ENCODE results near the gene PTCHD1.
A peak's percentile ranks its signal among the peaks of the same experiment; 100 is the strongest.

The PTCHD1 gene

GRCh38 chrX:23334848-23335599 lies at the start of gene PTCHD1:
PTCHD1 (plus strand) TSS chrX:23334849; CDS start chrX:23334876, 27 bp downstream.
- H3K4me3 ChIP-seq (ENCODE audit: low read length) = peak within 1 kb of the TSS; percentile 23
- TF ChIP-seq CTCF (conservative IDR thresholded peaks at IDR 0.05; ENCODE audit: low read depth, low read length) = no peak
- no peak for DNase-seq (ENCODE audit: low read depth)

DNA sequence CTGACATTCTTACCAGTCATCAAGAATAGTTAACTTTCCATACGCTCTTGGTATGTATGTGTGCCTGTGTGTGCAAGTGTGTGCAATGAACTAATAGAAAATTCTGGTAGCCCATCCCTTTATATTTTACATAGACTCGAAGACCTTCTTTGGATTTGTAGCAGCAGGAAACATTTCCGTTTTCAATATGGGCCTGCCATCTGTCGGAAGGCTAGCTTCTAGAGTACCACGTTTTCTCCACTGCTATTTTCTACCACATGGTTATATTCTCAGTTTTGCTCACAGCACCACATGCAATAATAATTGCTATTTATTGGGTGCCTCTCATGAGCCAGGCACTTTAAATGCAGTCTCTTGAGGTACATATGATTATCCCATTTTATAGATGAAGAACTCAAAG lies 47.9 kb upstream of the PTCHD1 start:
- no peak for TF ChIP-seq CTCF (conservative IDR thresholded peaks at IDR 0.05; ENCODE audit: low read depth, low read length)
- no peak for DNase-seq (ENCODE audit: low read depth)
- no peak overlapping the region for H3K4me3 ChIP-seq (ENCODE audit: low read length)

DNA sequence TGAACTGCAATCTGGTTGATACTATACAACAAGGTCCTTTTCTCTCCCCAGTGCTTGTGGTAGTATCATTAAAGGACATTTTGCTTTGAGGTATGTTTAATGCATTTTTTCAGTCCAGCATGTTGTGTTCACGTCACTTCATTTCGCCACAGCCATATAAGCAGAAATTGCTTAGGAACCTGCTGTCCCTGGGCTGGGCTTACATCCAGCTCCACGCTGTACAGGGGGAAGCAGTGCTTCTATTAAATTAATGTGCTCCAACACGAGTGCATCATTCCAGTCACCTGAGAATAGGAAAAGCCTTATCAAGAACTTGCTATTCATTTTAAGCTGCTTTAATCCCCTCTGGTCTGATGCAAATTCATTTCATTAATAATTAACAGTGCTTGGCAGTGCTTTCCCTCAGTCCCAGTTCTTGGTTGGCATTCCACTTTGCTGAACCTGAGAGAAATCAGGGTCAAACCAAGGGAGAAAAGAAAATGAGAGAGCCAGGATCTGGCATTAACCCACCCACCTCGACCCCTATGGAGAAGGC lies 47.4 kb upstream of the PTCHD1 start:
- TF ChIP-seq CTCF (conservative IDR thresholded peaks at IDR 0.05; ENCODE audit: low read depth, low read length) = no peak
- peak; percentile 63 for DNase-seq (ENCODE audit: low read depth)
- H3K4me3 ChIP-seq (ENCODE audit: low read length) = no peak overlapping the region

- TF ChIP-seq CTCF (conservative IDR thresholded peaks at IDR 0.05; ENCODE audit: low read depth, low read length) = no peak
- DNase-seq (ENCODE audit: low read depth) = peak; percentile 18
- H3K4me3 ChIP-seq (ENCODE audit: low read length) = no peak overlapping the region
Observed at GRCh38 chrX:23292354-23292987, 42.2 kb upstream of the PTCHD1 start.

GRCh38 chrX:23292988-23293651 lies 41.5 kb upstream of the PTCHD1 start:
- no peak overlapping the region for H3K4me3 ChIP-seq (ENCODE audit: low read length)
- DNase-seq (ENCODE audit: low read depth) = no peak
- TF ChIP-seq CTCF (conservative IDR thresholded peaks at IDR 0.05; ENCODE audit: low read depth, low read length) = no peak

GRCh38 chrX:23304881-23305280 lies 29.8 kb upstream of the PTCHD1 start:
- no peak for TF ChIP-seq CTCF (conservative IDR thresholded peaks at IDR 0.05; ENCODE audit: low read depth, low read length)
- DNase-seq (ENCODE audit: low read depth) = no peak

More at GRCh38 chrX:23304881-23305280, 29.8 kb upstream of the PTCHD1 start:
- H3K4me3 ChIP-seq (ENCODE audit: low read length) = no peak overlapping the region

Data from retinal pigment epithelial cell (primary cell).